Common myeloid progenitor, CD34-positive (primary cell): ENCODE results near the gene CCT7.

Source experiments
- CTCF ChIA-PET: fragments of 350-600 bp; sonication (Branson Sonifier 250); formaldehyde crosslinking; loops from one replicate; lab custom pipeline; 2021; ENCODE audit warnings: antibody characterized with exemption; lab: Charles Lee
- POLR2A ChIA-PET: fragments of 350-600 bp; sonication (Branson Sonifier 250); formaldehyde crosslinking; loops from one replicate; lab custom pipeline; 2021; ENCODE audit warnings: antibody characterized with exemption; lab: Charles Lee
- DNase-seq, 3 donors: peaks; one replicate each; pipeline versions ENCODE4 v3.0.0 to v3.0.0-alpha.2; 2013
- H3K27ac ChIP-seq, 2 experiments: 1 replicate in 1 of 2; 2 replicates in 1 of 2; pipeline ENCODE4 v1.7.0; 2013; ENCODE audit warnings: inconsistent platforms in 2 of 2, low read length in 2 of 2, mild to moderate bottlenecking in 2 of 2, low read depth in 1 of 2, moderate library complexity in 1 of 2; ENCODE audit not compliant: severe bottlenecking in 2 of 2, insufficient read depth in 1 of 2, poor library complexity in 1 of 2
- H3K27me3 ChIP-seq, 5 experiments: replicated peaks in 2 of 5; 1 replicate in 3 of 5; 2 replicates in 2 of 5; pipeline versions ENCODE4 v1.6.1 to v1.7.0; 2013; ENCODE audit warnings: low read length in 4 of 5, mild to moderate bottlenecking in 2 of 5, moderate library complexity in 2 of 5, inconsistent platforms in 1 of 5; ENCODE audit not compliant: insufficient read depth in 5 of 5, control insufficient read depth in 4 of 5
- H3K36me3 ChIP-seq, 4 experiments: 1 replicate in 2 of 4; 2 replicates in 2 of 4; pipeline versions ENCODE4 v1.6.1 to v1.7.0; 2013; ENCODE audit warnings: low read length in 3 of 4, control low read depth in 1 of 4, mild to moderate bottlenecking in 1 of 4; ENCODE audit not compliant: control insufficient read depth in 4 of 4, insufficient read depth in 4 of 4
- H3K4me1 ChIP-seq, 4 experiments: 1 replicate in 3 of 4; 2 replicates in 1 of 4; pipeline versions ENCODE4 v1.6.1 to v1.7.1; 2013; ENCODE audit warnings: low read length in 3 of 4, mild to moderate bottlenecking in 3 of 4, control low read depth in 1 of 4, inconsistent platforms in 1 of 4, moderate library complexity in 1 of 4; ENCODE audit not compliant: control insufficient read depth in 4 of 4, insufficient read depth in 4 of 4; ENCODE audit errors: control extremely low read depth in 1 of 4
- H3K4me3 ChIP-seq, 7 experiments: 1 replicate in 4 of 7; 2 replicates in 3 of 7; pipeline versions ENCODE4 v1.5.1 to v1.7.0; 2013; ENCODE audit warnings: mild to moderate bottlenecking in 7 of 7, low read length in 6 of 7, moderate library complexity in 6 of 7, inconsistent platforms in 2 of 7, low read depth in 2 of 7, control low read depth in 1 of 7; ENCODE audit not compliant: insufficient read depth in 4 of 7, control insufficient read depth in 1 of 7; ENCODE audit errors: extremely low read depth in 1 of 7
- H3K9me3 ChIP-seq, 5 experiments: 1 replicate in 4 of 5; 2 replicates in 1 of 5; pipeline versions ENCODE4 v1.6.1 to v1.7.1; 2013; ENCODE audit warnings: low read length in 4 of 5, mild to moderate bottlenecking in 2 of 5, inconsistent platforms in 1 of 5, low read depth in 1 of 5, moderate library complexity in 1 of 5; ENCODE audit not compliant: control insufficient read depth in 4 of 5, insufficient read depth in 2 of 5; ENCODE audit errors: control extremely low read depth in 1 of 5
- WGBS: methylation state at CpG from one replicate; pipeline ENCODE4 v1.1.5; 2013; ENCODE audit not compliant: insufficient coverage; 5-methylcytosine and 5-hydroxymethylcytosine counted together

The CCT7 gene

GRCh38 chr2:73286134-73286655 lies 52.1 kb downstream of the CCT7 start:
- no peak for DNase-seq
- H3K27ac ChIP-seq = no peak overlapping the region
- peaks cover 0 to 6% (median under 1%) of the 10 kb centered on the region in 4 experiments for H3K36me3 ChIP-seq
- WGBS = 96% methylated on average over 3 of the region's 3 CpGs
- ChIA-PET POLR2A (no interaction called here), CTCF (interaction anchor here (1.7 kb wide), 1 partner anchor 13 kb away, joined by 4 read pairs; no protein-coding TSS in a partner anchor)
- H3K4me1 ChIP-seq = peaks cover 3 to 38% (median 32%) of the 10 kb centered on the region in 4 experiments
- H3K4me3 ChIP-seq = no peak overlapping the region
- no peaks in the 10 kb centered on the region for H3K9me3 ChIP-seq
- peaks cover 2 to 16% (median 11%) of the 10 kb centered on the region in 5 experiments for H3K27me3 ChIP-seq

GRCh38 chr2:73289304-73289703 lies 55.2 kb downstream of the CCT7 start:
- Histone ChIP-seq H3K4me3 (no peak overlapping the region), H3K27ac (no peak overlapping the region), H3K4me1 (peaks cover 3 to 47% (median 45%) of the 10 kb centered on the region in 4 experiments), H3K9me3 (peaks cover 0 to 3% (median 1%) of the 10 kb centered on the region in 5 experiments), H3K36me3 (no peaks in the 10 kb centered on the region), H3K27me3 (peaks cover 8 to 48% (median 23%) of the 10 kb centered on the region in 5 experiments)
- peak in 1 of 3 donors; percentile 9 for DNase-seq
- ChIA-PET CTCF (interaction anchor here (0.8 to 3.7 kb wide), 8 partner anchors 9 to 54 kb away, joined by 3 to 25 read pairs (median 9); partner anchors contain the start of genes CCT7 and PRADC1), POLR2A (interaction anchor here (0.6 kb wide), 1 partner anchor 20 kb away, joined by 5 read pairs; no protein-coding TSS in a partner anchor)

DNA sequence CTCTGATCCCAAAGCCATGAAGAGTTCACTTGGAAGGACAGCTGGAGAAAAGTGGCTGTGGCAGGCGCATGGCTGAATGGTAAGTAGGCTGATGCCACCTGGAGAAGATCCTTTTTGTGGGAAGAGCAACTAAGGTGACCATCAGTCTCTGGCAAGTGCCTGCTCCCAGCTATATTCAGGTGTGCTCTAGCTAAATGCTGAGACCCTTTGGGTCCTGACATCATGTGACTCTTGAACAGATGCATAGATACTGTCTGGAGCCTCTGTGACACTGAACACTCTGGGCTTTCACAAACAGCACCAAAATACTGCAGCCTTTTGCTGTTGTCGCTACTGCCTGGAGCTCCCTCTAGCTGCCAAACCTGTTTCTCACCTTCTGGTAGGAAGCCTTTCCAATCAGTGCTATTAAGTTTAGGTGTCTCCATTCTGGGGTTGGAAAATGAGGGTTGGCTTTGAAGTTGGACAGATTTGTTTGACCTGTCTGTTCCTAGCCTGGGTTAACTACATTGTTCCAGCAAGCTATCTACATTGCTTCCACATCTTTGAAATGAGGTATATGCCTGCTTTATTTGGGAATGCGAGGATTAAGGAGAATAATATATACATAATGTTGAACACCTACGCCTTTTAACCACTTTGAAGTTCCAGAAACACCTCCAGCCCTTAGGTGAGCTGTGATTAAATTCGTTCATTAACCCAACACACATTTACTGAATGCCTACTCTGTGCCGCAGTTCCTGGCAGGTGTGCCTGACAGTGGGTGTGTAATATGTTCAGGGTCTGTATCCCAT lies 56.1 kb downstream of the CCT7 start:
- POLR2A ChIA-PET = interaction anchor here (2.2 kb wide), 1 partner anchor 57 kb away, joined by 6 read pairs; the partner anchor contains the start of genes CCT7 and PRADC1
- peak; percentile 57 to 77 (median 73) for DNase-seq
- H3K27me3 ChIP-seq = peaks cover 17 to 57% (median 27%) of the 10 kb centered on the region in 5 experiments

GRCh38 chr2:73291093-73291460 lies 57.0 kb downstream of the CCT7 start:
- DNase-seq = peak; percentile 57 to 84 (median 80)
- ChIA-PET POLR2A (interaction anchor here (2.2 kb wide), 1 partner anchor 58 kb away, joined by 6 read pairs; the partner anchor contains the start of genes CCT7 and PRADC1), CTCF (interaction anchor here (1.1 to 3.7 kb wide), 14 partner anchors 9 to 79 kb away, joined by 3 to 25 read pairs (median 4); partner anchors contain the start of genes CCT7 and PRADC1)
- peak overlapping the region in 4 of 7 experiments; percentile 8 to 64 (median 40) for H3K4me3 ChIP-seq
- peaks cover 0 to 32% (median 30%) of the 10 kb centered on the region in 4 experiments for H3K4me1 ChIP-seq
- no peaks in the 10 kb centered on the region for H3K36me3 ChIP-seq
- 8% methylated on average over 34 of the region's 34 CpGs for WGBS
- H3K9me3 ChIP-seq = peaks cover 0 to 6% (median 4%) of the 10 kb centered on the region in 5 experiments
- peaks cover 22 to 65% (median 32%) of the 10 kb centered on the region in 5 experiments for H3K27me3 ChIP-seq
- no peak overlapping the region for H3K27ac ChIP-seq

More for the DNA sequence above, 56.1 kb downstream of the CCT7 start:
- WGBS = 29% methylated on average over 2 of the region's 6 CpGs
- peaks cover 3 to 38% (median 37%) of the 10 kb centered on the region in 4 experiments for H3K4me1 ChIP-seq
- H3K27ac ChIP-seq = no peak overlapping the region
- no peak overlapping the region for H3K4me3 ChIP-seq
- peaks cover 0 to 6% (median 4%) of the 10 kb centered on the region in 5 experiments for H3K9me3 ChIP-seq
- H3K36me3 ChIP-seq = no peaks in the 10 kb centered on the region
- CTCF ChIA-PET = interaction anchor here (0.7 to 3.7 kb wide), 17 partner anchors 10 to 78 kb away, joined by 3 to 25 read pairs (median 4); partner anchors contain the start of genes CCT7 and PRADC1

DNA sequence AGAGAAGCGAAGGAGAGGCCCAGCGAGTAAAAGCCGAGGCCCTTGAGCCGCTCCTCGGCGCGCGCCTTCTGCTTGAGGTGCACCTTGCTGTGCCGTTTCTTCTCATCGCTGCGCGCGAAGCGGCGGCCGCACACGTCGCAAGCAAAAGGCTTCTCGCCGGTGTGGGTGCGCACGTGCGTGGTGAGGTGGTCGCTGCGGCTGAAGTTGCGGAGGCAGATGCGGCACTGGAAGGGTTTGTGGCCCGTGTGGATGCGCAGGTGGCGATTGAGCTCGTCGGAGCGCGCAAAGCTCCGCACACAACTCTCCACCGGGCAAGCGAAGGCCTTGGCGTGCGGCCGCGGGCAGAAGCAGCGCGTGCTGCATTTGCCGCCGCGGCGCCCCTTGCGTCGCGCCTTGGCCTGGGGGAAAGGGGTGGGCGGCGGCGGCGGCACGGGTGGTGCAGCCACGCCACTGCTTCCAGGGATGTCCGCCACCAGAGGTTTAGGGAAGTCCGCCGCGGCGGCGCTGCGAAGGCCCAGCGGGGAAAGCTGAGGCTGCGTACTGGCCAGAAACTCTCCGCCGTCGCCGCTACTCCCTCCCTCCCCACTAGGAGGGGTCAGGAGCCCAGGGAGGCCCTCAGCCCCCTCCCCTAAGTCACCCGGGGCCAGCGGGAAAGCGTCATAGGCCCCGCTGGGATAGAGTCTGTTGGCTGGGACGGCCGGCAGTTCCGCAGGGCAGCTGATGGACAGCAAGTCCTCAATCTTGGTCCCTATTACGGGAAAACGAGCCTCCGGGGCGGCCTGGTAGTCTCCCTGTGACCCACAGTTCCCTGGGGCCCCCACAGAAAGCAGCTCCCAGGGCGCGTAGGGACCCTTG lies 57.6 kb downstream of the CCT7 start:
- Histone ChIP-seq H3K27ac (no peak overlapping the region), H3K36me3 (no peaks in the 10 kb centered on the region), H3K9me3 (peaks cover 0 to 6% (median 4%) of the 10 kb centered on the region in 5 experiments), H3K27me3 (peaks cover 28 to 71% (median 33%) of the 10 kb centered on the region in 5 experiments), H3K4me3 (peak overlapping the region in 4 of 7 experiments; percentile 8 to 64 (median 40)), H3K4me1 (peaks cover 0 to 32% (median 27%) of the 10 kb centered on the region in 4 experiments)
- 2% methylated on average over 66 of the region's 82 CpGs for WGBS
- DNase-seq = peak; percentile 22 to 80 (median 69)
- ChIA-PET CTCF (interaction anchor here (1.1 to 3.7 kb wide), 9 partner anchors 8 to 80 kb away, joined by 3 to 25 read pairs (median 4); partner anchors contain the start of genes CCT7 and PRADC1), POLR2A (interaction anchor here (2.2 kb wide), 1 partner anchor 58 kb away, joined by 6 read pairs; the partner anchor contains the start of genes CCT7 and PRADC1)

- Histone ChIP-seq H3K27me3 (peaks cover 29 to 79% (median 37%) of the 10 kb centered on the region in 5 experiments), H3K9me3 (peaks cover 0 to 6% (median 4%) of the 10 kb centered on the region in 5 experiments), H3K4me1 (peaks cover 0 to 32% (median 27%) of the 10 kb centered on the region in 4 experiments), H3K27ac (no peak overlapping the region), H3K4me3 (peak overlapping the region in 3 of 7 experiments; percentile 66 to 76 (median 69)), H3K36me3 (no peaks in the 10 kb centered on the region)
- ChIA-PET POLR2A (interaction anchor here (1.2 kb wide), 1 partner anchor 58 kb away, joined by 3 read pairs; the partner anchor contains the start of gene CCT7), CTCF (interaction anchor here (0.7 kb wide), 1 partner anchor 26 kb away, joined by 3 read pairs; no protein-coding TSS in a partner anchor)
- DNase-seq = peak in 2 of 3 donors; percentile 4 to 23
- 7% methylated on average over 38 of the region's 38 CpGs for WGBS
Measured at GRCh38 chr2:73292316-73292905, 58.3 kb downstream of the CCT7 start.
